C4-2B (cell line): ENCODE data around the gene FAM83F.

Experiments used
- H3K27ac ChIP-seq: fragments of 450-650 bp; 2 replicates; pipeline ENCODE4 v1.5.1; 2017
- ZFX ChIP-seq: fragments of 450-650 bp; IDR thresholded peaks from 2 replicates; pipeline ENCODE4 v1.6.1; 2017
- TF ChIP-seq, protein P1 (sequence below): fragments of 450-650 bp; conservative IDR thresholded peaks from 2 replicates; pipeline ENCODE4 v1.5.1; 2017; ENCODE audit warnings: mild to moderate bottlenecking

The FAM83F gene

DNA sequence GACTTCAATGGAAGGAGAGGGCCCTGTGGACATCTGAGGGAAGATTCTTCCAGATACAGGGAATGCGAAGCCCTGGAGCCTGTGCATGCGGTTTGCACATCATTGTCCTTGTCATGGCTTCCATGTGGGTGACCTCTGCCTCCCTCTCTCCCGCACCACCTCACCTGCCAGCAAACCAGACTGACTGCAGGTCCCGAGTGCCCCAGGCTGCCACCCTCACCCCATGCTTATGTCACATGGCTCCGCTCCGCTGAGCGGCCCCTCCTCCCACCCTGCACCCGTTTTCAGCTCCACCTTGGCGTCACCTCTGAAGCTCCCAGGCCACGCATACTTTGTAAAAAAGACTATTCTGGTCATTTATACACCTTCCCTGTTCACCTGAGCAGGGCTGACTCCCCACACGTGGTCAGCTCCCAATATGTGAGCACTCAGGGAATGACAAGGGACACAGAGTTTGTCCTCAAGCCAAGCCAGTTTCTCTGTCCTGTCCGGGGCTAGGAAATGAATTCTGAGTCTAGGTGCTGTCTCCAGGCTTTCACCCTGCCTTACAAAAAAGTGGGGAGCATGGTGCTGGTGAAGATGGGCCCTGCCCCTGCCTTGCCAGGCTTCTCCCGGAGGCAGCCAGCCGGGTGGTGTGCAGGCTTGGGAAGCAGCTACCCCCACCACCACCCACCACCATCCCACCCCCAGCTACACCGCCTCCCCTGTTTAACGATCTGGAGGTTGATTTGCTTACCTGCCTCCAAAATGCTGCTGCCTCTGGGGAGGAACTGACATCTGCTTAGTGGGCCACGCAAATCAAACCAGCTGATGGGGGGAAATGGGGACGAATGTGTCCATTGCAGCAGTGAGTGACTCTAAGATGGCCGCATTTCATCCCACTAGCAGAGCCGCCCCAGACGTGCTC is 32.7 kb downstream of the FAM83F start:
- TF ChIP-seq ZFX = no peak
- TF ChIP-seq, protein P1, sequence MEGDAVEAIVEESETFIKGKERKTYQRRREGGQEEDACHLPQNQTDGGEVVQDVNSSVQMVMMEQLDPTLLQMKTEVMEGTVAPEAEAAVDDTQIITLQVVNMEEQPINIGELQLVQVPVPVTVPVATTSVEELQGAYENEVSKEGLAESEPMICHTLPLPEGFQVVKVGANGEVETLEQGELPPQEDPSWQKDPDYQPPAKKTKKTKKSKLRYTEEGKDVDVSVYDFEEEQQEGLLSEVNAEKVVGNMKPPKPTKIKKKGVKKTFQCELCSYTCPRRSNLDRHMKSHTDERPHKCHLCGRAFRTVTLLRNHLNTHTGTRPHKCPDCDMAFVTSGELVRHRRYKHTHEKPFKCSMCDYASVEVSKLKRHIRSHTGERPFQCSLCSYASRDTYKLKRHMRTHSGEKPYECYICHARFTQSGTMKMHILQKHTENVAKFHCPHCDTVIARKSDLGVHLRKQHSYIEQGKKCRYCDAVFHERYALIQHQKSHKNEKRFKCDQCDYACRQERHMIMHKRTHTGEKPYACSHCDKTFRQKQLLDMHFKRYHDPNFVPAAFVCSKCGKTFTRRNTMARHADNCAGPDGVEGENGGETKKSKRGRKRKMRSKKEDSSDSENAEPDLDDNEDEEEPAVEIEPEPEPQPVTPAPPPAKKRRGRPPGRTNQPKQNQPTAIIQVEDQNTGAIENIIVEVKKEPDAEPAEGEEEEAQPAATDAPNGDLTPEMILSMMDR = no peak
- H3K27ac ChIP-seq = no peak overlapping the region

DNA sequence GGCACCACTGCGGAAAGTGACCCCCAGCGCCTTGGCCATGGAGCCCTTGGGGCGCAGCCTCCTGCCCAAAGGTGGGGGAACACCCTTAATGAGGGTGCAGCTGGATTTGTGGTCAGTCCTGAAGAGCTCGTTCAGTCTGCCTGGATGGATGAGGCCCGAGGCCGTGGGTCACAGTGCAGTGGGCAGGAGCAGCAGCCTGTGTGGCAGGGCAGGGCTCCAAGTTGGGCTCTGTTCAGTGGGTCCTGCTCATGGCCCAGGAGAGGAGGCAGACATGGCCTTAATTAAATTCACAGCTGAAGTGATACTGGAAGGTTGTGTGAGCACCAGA is 33.3 kb downstream of the FAM83F start:
- no peak for TF ChIP-seq ZFX
- TF ChIP-seq, protein P1 = no peak
- no peak overlapping the region for H3K27ac ChIP-seq

DNA sequence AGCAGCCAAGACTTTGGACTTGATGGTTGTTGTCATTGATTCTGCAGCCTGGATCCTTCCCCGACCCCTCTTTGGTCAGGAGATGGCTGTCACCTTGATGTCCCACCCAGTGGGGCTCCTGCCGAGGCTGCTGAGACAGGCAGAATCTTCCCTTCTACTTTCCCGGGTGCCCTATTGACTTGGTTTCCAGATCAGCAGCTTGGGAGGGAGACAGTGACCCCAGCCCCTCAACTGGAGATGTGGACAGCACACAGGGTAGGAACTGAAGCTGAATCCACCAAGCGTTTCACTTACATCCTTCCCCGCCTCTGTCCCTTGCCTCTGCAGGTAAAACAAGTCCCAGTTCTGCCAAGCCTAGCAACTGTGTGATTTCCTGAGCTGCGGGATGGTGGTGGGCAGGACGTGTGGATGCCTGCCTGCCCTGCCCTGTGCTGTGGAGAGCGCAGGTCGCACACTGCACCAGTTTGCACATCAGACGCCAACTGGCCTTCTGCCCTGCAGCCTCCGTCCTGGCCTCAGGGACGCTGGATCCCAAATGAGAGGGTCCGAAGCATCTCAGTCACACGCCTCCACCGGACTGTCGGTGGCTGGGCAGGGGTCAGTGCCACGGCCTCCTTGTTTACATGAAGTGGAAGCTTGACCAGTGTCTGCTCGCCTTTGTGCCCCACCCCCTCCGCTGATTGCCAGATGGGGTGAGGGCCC is 34.6 kb downstream of the FAM83F start:
- no peak overlapping the region for H3K27ac ChIP-seq
- TF ChIP-seq ZFX = no peak
- TF ChIP-seq, protein P1 = no peak

DNA sequence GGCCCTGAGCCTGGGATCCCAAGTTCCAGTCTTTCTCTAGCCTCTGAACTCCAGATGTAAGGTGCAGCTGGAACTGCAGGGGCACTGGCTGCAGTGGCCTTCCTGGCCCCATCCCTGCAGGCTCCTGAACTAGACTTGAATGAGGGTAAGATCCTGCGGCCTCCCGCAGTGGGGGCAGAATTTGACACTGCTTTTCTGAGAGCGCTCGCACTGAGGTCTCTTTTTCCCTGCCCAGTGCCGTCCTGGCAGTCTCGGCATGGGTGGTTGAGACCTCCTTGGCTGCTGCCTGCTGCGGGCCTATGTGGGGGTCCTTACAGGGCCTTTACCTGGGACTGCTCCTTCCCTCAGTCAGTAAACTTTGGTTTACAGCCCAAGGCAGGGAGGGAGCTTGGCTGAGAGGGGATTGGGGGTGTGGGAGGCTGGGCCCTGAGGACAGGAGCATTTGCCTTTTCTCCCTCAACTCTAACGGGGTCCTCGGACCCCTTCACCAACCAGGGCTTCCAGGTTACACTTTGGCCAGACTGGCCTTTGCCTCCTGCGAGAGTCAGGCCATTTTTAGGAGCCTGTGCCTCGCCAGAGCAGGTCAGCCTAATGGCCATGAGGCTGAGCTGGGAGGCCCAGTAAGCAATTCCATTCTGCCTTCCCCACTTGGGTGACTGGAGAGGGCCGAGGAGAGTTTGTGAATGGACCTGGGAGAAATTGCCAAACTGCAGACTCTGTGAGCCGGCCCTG is 35.4 kb downstream of the FAM83F start:
- H3K27ac ChIP-seq = no peak overlapping the region
- TF ChIP-seq ZFX = no peak
- TF ChIP-seq, protein P1 = no peak

DNA sequence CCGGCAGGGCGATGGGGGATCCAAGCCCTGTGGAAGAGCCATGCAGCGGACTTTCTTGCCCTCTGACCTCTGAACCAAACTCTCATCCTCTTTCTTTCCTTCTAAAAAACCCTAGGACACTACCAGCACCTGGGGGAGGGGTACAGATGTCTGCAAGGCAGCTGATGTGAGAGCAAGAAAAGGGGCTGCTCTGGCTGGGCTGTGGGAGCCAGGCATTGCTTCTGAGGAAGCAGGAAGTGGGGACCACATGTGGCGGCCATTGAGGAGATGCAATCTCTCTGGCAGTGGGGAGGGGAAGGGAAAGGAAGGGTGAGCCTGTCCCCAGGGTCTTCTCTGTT is 36.0 kb downstream of the FAM83F start:
- no peak overlapping the region for H3K27ac ChIP-seq
- TF ChIP-seq, protein P1 = no peak
- TF ChIP-seq ZFX = no peak

DNA sequence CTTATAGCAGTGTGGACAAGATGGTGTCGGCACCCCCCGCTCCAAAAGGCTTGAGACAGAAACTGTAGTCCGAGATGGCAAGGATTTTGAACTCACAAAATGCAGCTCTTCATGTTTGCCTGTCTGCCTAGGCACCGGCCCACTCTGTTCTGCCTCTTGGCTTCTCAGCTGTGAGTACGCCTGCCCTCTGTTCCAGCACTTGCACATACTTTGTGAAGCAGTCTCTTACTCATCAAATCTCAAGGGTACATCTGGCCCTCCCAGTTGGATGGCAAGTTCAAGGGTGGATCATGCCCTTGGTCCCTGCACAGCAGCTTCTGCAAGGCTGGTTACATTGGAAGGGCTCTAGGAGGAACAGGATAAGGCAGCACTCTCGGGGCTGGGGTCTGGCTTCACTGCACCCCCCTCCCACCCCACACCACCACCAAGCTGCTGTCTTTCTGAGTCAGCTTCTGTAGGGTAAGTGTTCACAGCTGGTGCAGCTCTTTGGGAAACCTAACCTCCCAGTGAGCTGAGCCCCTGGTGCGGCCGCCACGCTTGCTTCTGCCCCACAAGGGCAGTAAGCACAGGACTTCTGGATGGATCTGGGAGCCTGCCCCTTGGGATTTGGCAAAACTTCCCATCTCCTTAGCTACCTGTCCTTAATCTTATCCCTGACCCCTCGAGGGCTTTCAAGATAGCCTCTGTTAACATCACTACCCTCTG is 37.2 kb downstream of the FAM83F start:
- H3K27ac ChIP-seq = no peak overlapping the region
- no peak for TF ChIP-seq ZFX
- TF ChIP-seq, protein P1 = no peak
